Keratinocyte (primary cell): Measurements from ENCODE around the gene SCD. TPM values are rescaled to one million over a fixed set of nuclear protein-coding genes. Genes with fewer than 3 reads are reported as not detected.

Source experiments
- DNase-seq: peaks from one replicate; pipeline ENCODE4 v3.0.0-alpha.2; 2011; ENCODE audit warnings: low read depth, missing footprints, low spot score
- FAIRE-seq: peaks from 2 replicates; lab custom pipeline; 2011; peaks lifted over from hg19 to GRCh38; lab: Jason Lieb, UNC
- H2AFZ ChIP-seq: 2 replicates; pipeline ENCODE4 v1.6.0; 2012; ENCODE audit warnings: low read length, control low read depth, inconsistent platforms; ENCODE audit not compliant: control insufficient read depth
- H3K27ac ChIP-seq: 2 replicates; pipeline ENCODE4 v1.5.1; 2011; ENCODE audit warnings: low read length; ENCODE audit not compliant: control insufficient read depth, insufficient read depth
- H3K27me3 ChIP-seq: 3 replicates; pipeline ENCODE4 v1.6.0; 2011; ENCODE audit warnings: low read length; ENCODE audit not compliant: control insufficient read depth, insufficient read depth; ENCODE audit errors: extremely low read depth
- H3K36me3 ChIP-seq, 2 experiments: 2 replicates in 1 of 2; 3 replicates in 1 of 2; pipeline ENCODE4 v1.5.1; 2011; ENCODE audit warnings: low read length in 2 of 2, mild to moderate bottlenecking in 1 of 2; ENCODE audit not compliant: control insufficient read depth in 2 of 2, insufficient read depth in 2 of 2; ENCODE audit errors: extremely low read depth in 1 of 2
- H3K4me1 ChIP-seq: 3 replicates; pipeline ENCODE4 v1.5.1; 2011; ENCODE audit warnings: low read length; ENCODE audit not compliant: control insufficient read depth, insufficient read depth; ENCODE audit errors: extremely low read depth
- H3K4me2 ChIP-seq: 3 replicates; pipeline ENCODE4 v1.6.0; 2011; ENCODE audit warnings: low read depth, low read length; ENCODE audit not compliant: control insufficient read depth, insufficient read depth; ENCODE audit errors: extremely low read depth
- H3K4me3 ChIP-seq, 3 experiments: fragments of 200-600 bp in 1 of 3; sonication (generic) in 1 of 3; 2 replicates in 2 of 3; 3 replicates in 1 of 3; pipeline ENCODE4 v1.5.1; 2011 to 2016; ENCODE audit warnings: low read length in 3 of 3, mild to moderate bottlenecking in 3 of 3, control low read depth in 2 of 3, inconsistent platforms in 1 of 3, low read depth in 1 of 3, mixed read lengths in 1 of 3, mixed run types in 1 of 3, moderate library complexity in 1 of 3; ENCODE audit not compliant: control insufficient read depth in 2 of 3, insufficient read depth in 2 of 3; ENCODE audit errors: extremely low read depth in 1 of 3
- H3K79me2 ChIP-seq: 2 replicates; pipeline ENCODE4 v1.6.0; 2012; ENCODE audit warnings: low read length; ENCODE audit not compliant: control insufficient read depth, insufficient read depth
- H3K9ac ChIP-seq: 3 replicates; pipeline ENCODE4 v1.6.0; 2011; ENCODE audit warnings: low read length; ENCODE audit not compliant: control insufficient read depth, insufficient read depth; ENCODE audit errors: extremely low read depth
- H3K9me1 ChIP-seq: 3 replicates; pipeline ENCODE4 v1.6.0; 2011; ENCODE audit warnings: low read length; ENCODE audit not compliant: control insufficient read depth, insufficient read depth; ENCODE audit errors: extremely low read depth
- H3K9me3 ChIP-seq: 2 replicates; pipeline ENCODE4 v1.5.1; 2012; ENCODE audit warnings: low read depth, low read length; ENCODE audit not compliant: control insufficient read depth
- H4K20me1 ChIP-seq: 3 replicates; pipeline ENCODE4 v1.6.0; 2011; ENCODE audit warnings: low read length; ENCODE audit not compliant: control insufficient read depth, insufficient read depth; ENCODE audit errors: extremely low read depth
- EZH2 ChIP-seq: IDR thresholded peaks from one replicate; pipeline ENCODE4 v1.6.1; 2012; ENCODE audit warnings: inconsistent platforms, mild to moderate bottlenecking, low read length, moderate library complexity
- dilution Hi-C: fragments of 300-500 bp; cut with MboI; formaldehyde crosslinking; loops from one replicate; pipeline ENCODE4 v1.7.0; 2020; ENCODE audit warnings: low sequenced_read_pairs; ENCODE audit not compliant: extremely low pct_ligation_motif_present
- polyA plus RNA-seq, 5 experiments: library from polyadenylated mRNA; depleted of rRNA in 3 of 5; stranded (reverse) in 3 of 5; stranded (forward) in 1 of 5; unstranded in 1 of 5; fragments of >200 nt; gene quantifications; 1 replicate in 1 of 5; 2 replicates in 3 of 5; 3 replicates in 1 of 5; pipeline versions ENCODE4 v1.2.1 to v1.2.3, GENCODE V29; 2011 to 2012; ENCODE audit warnings: missing spikeins in 2 of 5, low read depth in 1 of 5, low replicate concordance in 1 of 5
- TF ChIP-seq, protein P1 (sequence below), 3 experiments: IDR thresholded peaks in 1 of 3; conservative IDR thresholded peaks in 1 of 3; optimal IDR thresholded peaks in 1 of 3; 2 replicates in 2 of 3; 3 replicates in 1 of 3; pipeline versions ENCODE3 to v1.5.1; 2011; ENCODE audit warnings: low read length in 3 of 3, mild to moderate bottlenecking in 3 of 3, moderate library complexity in 2 of 3, control low read depth in 1 of 3, inconsistent platforms in 1 of 3; ENCODE audit not compliant: insufficient read depth in 2 of 3; ENCODE audit errors: extremely low read depth in 1 of 3

SCD gene
- polyA plus RNA-seq, 1 donor (not counting 4 experiments of a cell fraction or from before 2014, with no cell fraction given), result 1,275 TPM

DNA sequence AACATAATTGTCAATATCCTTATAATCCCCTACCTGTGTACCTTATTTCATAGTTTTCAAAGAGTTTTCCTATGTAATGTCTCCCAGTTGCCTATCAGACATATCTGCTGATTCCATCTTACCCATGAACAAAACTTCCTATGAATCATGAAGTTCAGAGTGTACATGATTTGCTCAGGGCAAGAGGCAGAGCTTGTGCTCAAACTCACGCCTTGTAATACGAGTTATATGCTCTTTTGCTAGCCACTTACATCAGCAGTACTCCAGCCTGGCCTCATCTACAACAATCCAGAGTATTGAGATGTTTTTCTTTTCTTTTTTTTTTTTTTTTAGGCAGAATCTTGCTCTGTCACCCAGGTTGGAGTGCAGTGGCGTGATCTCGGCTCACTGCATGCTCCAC is 28.8 kb upstream of the SCD start:
- Histone ChIP-seq H3K4me3 (no peak overlapping the region), H3K36me3 (no peaks in the 10 kb centered on the region), H3K4me2 (no peak overlapping the region), H3K4me1 (no peaks in the 10 kb centered on the region), H3K79me2 (no peaks in the 10 kb centered on the region), H2AFZ (no peak overlapping the region), H4K20me1 (no peaks in the 10 kb centered on the region), H3K27ac (no peak overlapping the region), H3K27me3 (no peaks in the 10 kb centered on the region), H3K9me1 (no peaks in the 10 kb centered on the region), H3K9me3 (no peaks in the 10 kb centered on the region), H3K9ac (no peak overlapping the region)
- FAIRE-seq (no peak), DNase-seq (no peak)
- TF ChIP-seq EZH2, result no peak
- TF ChIP-seq, protein P1, sequence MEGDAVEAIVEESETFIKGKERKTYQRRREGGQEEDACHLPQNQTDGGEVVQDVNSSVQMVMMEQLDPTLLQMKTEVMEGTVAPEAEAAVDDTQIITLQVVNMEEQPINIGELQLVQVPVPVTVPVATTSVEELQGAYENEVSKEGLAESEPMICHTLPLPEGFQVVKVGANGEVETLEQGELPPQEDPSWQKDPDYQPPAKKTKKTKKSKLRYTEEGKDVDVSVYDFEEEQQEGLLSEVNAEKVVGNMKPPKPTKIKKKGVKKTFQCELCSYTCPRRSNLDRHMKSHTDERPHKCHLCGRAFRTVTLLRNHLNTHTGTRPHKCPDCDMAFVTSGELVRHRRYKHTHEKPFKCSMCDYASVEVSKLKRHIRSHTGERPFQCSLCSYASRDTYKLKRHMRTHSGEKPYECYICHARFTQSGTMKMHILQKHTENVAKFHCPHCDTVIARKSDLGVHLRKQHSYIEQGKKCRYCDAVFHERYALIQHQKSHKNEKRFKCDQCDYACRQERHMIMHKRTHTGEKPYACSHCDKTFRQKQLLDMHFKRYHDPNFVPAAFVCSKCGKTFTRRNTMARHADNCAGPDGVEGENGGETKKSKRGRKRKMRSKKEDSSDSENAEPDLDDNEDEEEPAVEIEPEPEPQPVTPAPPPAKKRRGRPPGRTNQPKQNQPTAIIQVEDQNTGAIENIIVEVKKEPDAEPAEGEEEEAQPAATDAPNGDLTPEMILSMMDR (optimal IDR thresholded peaks at IDR 0.05 in 1 of 3, IDR thresholded peaks at IDR 0.05 in 1 of 3, conservative IDR thresholded peaks at IDR 0.05 in 1 of 3; ENCODE audit: extremely low read depth in 1 of 3, insufficient read depth in 2 of 3, low read length in 3 of 3), result no peak
- dilution Hi-C loops, result no loop called here

DNA sequence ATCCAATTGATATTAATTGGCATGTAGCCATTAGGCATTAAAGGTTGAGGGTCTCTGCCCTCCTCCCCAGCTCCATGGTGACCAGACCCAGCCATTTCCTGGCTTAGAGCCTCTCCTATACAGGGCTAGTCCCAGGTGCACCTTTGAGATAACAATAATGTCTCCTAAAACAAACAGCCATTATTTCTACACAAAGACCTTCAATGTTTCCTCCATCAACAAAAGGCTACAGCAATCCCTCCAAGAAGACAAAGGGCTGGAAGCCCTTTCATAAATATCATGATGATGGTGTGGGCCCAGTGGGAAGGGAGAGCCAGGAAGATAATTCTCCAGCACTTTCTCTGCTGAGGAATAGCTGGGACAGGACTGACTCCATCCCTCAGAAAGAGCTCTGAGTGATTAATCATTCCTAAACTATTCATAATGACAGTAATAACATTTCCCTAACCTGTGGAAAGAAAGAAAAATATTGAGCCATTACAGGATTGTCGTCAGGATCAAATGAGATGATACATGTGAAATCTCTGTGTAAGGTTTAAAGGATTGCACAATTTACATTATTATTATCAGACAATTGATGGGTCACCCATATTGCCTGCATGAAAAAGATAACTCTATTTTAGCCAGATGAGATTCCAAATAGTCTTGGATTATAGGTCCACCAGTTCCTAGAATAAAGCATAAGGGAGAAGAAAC is 27.2 kb upstream of the SCD start:
- Histone ChIP-seq H3K27ac (no peak overlapping the region), H2AFZ (no peak overlapping the region), H3K36me3 (no peaks in the 10 kb centered on the region), H4K20me1 (no peaks in the 10 kb centered on the region), H3K27me3 (no peaks in the 10 kb centered on the region), H3K4me3 (no peak overlapping the region), H3K79me2 (no peaks in the 10 kb centered on the region), H3K4me2 (no peak overlapping the region), H3K9ac (no peak overlapping the region), H3K9me3 (no peaks in the 10 kb centered on the region), H3K9me1 (no peaks in the 10 kb centered on the region), H3K4me1 (no peaks in the 10 kb centered on the region)
- DNase-seq, result no peak
- dilution Hi-C loops, result no loop called here
- no peak for TF ChIP-seq EZH2
- TF ChIP-seq, protein P1 (optimal IDR thresholded peaks at IDR 0.05 in 1 of 3, IDR thresholded peaks at IDR 0.05 in 1 of 3, conservative IDR thresholded peaks at IDR 0.05 in 1 of 3; ENCODE audit: extremely low read depth in 1 of 3, insufficient read depth in 2 of 3, low read length in 3 of 3), result no peak
- no peak for FAIRE-seq
